RWPE1 (cell line): ENCODE measurements around the gene KRTAP10-9.
"Not testable (repeated sequence)": the region's sequence is repeated elsewhere in the genome, so short reads cannot be mapped to it uniquely, and the experiment has no call there.

ENCODE experiments used
- CTCF ChIA-PET: fragments of 350-600 bp; sonication (Branson Sonifier 250); formaldehyde crosslinking; extraction: SDS; loops from one replicate; lab custom pipeline; 2021; lab: Yijun Ruan, JAX
- POLR2A ChIA-PET: fragments of 400-600 bp; formaldehyde crosslinking; extraction: SDS; loops from one replicate; lab custom pipeline; 2020; ENCODE audit warnings: antibody characterized with exemption; ENCODE audit not compliant: low non-redundant PET; lab: Yijun Ruan, JAX
- DNase-seq: peaks from one replicate; pipeline ENCODE4 v3.0.0; 2012; ENCODE audit warnings: low spot score
- H3K27ac ChIP-seq: fragments of 450-650 bp; 2 replicates; pipeline ENCODE4 v1.5.1; 2017
- CTCF ChIP-seq: fragments of 450-650 bp; conservative IDR thresholded peaks from 2 replicates; pipeline ENCODE4 v1.5.1; 2017; ENCODE audit warnings: low read depth, mild to moderate bottlenecking

The KRTAP10-9 gene

GRCh38 chr21:44626673-44627143 is at the start of gene KRTAP10-9:
KRTAP10-9 (plus strand) TSS chr21:44627093; CDS start chr21:44627172, 79 bp downstream.
- TF ChIP-seq CTCF: no peak
- no peak for DNase-seq
- ChIA-PET POLR2A (no interaction called here), CTCF (interaction anchor here (0.7 kb wide), 1 partner anchor 32 kb away, joined by 4 read pairs; no protein-coding TSS in a partner anchor)
- H3K27ac ChIP-seq: no peak within 1 kb of the TSS

GRCh38 chr21:44578371-44579055 is 48.4 kb upstream of the KRTAP10-9 start:
- H3K27ac ChIP-seq: no peak overlapping the region
- ChIA-PET CTCF (interaction anchor here (0.7 to 1.3 kb wide), 2 partner anchors 68 to 1461 kb away, joined by 3 to 9 read pairs; no protein-coding TSS in a partner anchor), POLR2A (no interaction called here)
- DNase-seq: no peak
- no peak for TF ChIP-seq CTCF

GRCh38 chr21:44579056-44579832 is 47.6 kb upstream of the KRTAP10-9 start:
- ChIA-PET CTCF (interaction anchor here (0.7 to 1.3 kb wide), 2 partner anchors 69 to 1461 kb away, joined by 3 to 9 read pairs; no protein-coding TSS in a partner anchor), POLR2A (no interaction called here)
- H3K27ac ChIP-seq: no peak overlapping the region
- TF ChIP-seq CTCF: no peak
- DNase-seq: no peak

GRCh38 chr21:44579833-44580144 is 47.1 kb upstream of the KRTAP10-9 start:
- no peak for DNase-seq
- TF ChIP-seq CTCF: no peak
- no peak overlapping the region for H3K27ac ChIP-seq
- ChIA-PET POLR2A (no interaction called here), CTCF (interaction anchor here (1.3 kb wide), 1 partner anchor 69 kb away, joined by 3 read pairs; no protein-coding TSS in a partner anchor)

- H3K27ac ChIP-seq, POLR2A ChIA-PET, CTCF ChIA-PET, DNase-seq: not testable (repeated sequence)
These were observed 46.6 kb upstream of the KRTAP10-9 start, which contains the start of gene KRTAP10-5 for GRCh38 chr21:44580231-44580821. KRTAP10-5 (minus strand) TSS chr21:44580604; CDS start chr21:44580578, 26 bp downstream.

- CTCF ChIA-PET: interaction anchor here (0.5 kb wide), 1 partner anchor 161 kb away, joined by 5 read pairs; no protein-coding TSS in a partner anchor
- no peak for DNase-seq
- H3K27ac ChIP-seq: no peak overlapping the region
- POLR2A ChIA-PET: no interaction called here
- TF ChIP-seq CTCF: no peak
These were observed 45.7 kb upstream of the KRTAP10-9 start for GRCh38 chr21:44581158-44581557.
